Neural progenitor cell (in vitro differentiated cells): ENCODE results near the gene CLK3. TPM values are rescaled to one million over a fixed set of nuclear protein-coding genes. Genes with fewer than 3 reads are reported as not detected.

Source experiments
- DNase-seq: peaks from one replicate; pipeline ENCODE4 v3.0.0-alpha.2; 2016; ENCODE audit warnings: low spot score
- H2AFZ ChIP-seq: fragments of 200-600 bp; sonication (generic); replicated peaks from 2 replicates; pipeline ENCODE4 v1.6.1; 2016; ENCODE audit warnings: antibody characterized with exemption
- H3F3A ChIP-seq: fragments of 200-600 bp; sonication (generic); 2 replicates; pipeline ENCODE4 v1.6.1; 2016; ENCODE audit warnings: antibody characterized with exemption, low read depth
- H3K27ac ChIP-seq: fragments of 200-600 bp; sonication (generic); 2 replicates; pipeline ENCODE4 v1.5.1; 2016; ENCODE audit warnings: mild to moderate bottlenecking
- H3K27me3 ChIP-seq: fragments of 200-600 bp; sonication (generic); 2 replicates; pipeline ENCODE4 v1.6.1; 2016; ENCODE audit warnings: mild to moderate bottlenecking, moderate library complexity
- H3K36me3 ChIP-seq: fragments of 200-600 bp; sonication (generic); 2 replicates; pipeline ENCODE4 v1.5.1; 2016
- H3K4me1 ChIP-seq: fragments of 200-600 bp; sonication (generic); 2 replicates; pipeline ENCODE4 v1.6.1; 2016; ENCODE audit warnings: mixed run types
- H3K4me2 ChIP-seq: fragments of 200-600 bp; sonication (generic); 2 replicates; pipeline ENCODE4 v1.6.1; 2016
- H3K4me3 ChIP-seq: fragments of 200-600 bp; sonication (generic); 2 replicates; pipeline ENCODE4 v1.5.1; 2016
- H3K79me2 ChIP-seq: fragments of 200-600 bp; sonication (generic); 2 replicates; pipeline ENCODE4 v1.6.1; 2016; ENCODE audit warnings: low read depth
- H3K9ac ChIP-seq: fragments of 200-600 bp; sonication (generic); 2 replicates; pipeline ENCODE4 v1.6.1; 2016
- H3K9me3 ChIP-seq: fragments of 200-600 bp; sonication (generic); 2 replicates; pipeline ENCODE4 v1.5.1; 2016; ENCODE audit warnings: low read depth
- H4K20me1 ChIP-seq: fragments of 200-600 bp; sonication (generic); 2 replicates; pipeline ENCODE4 v1.6.1; 2016; ENCODE audit warnings: low read depth
- H3K27ac Mint-ChIP-seq: 3 replicates; pipeline ENCODE4 v1.8.0; 2021; ENCODE audit warnings: mixed read lengths
- H3K27me3 Mint-ChIP-seq: 2 replicates; pipeline ENCODE4 v1.8.0; 2022; ENCODE audit warnings: low read depth, mild to moderate bottlenecking, inconsistent platforms, moderate library complexity, mixed read lengths; ENCODE audit not compliant: insufficient read depth
- H3K36me3 Mint-ChIP-seq: 3 replicates; pipeline ENCODE4 v1.8.0; 2021; ENCODE audit warnings: mixed read lengths
- H3K4me1 Mint-ChIP-seq: 3 replicates; pipeline ENCODE4 v1.8.0; 2021; ENCODE audit warnings: mixed read lengths
- H3K4me3 Mint-ChIP-seq: 3 replicates; pipeline ENCODE4 v1.8.0; 2021; ENCODE audit warnings: mild to moderate bottlenecking, moderate library complexity, mixed read lengths
- H3K9me3 Mint-ChIP-seq: 3 replicates; pipeline ENCODE4 v1.8.0; 2020; ENCODE audit warnings: mixed read lengths
- CTCF ChIP-seq: fragments of 200-600 bp; sonication (generic); IDR thresholded peaks from 2 replicates; pipeline ENCODE4 v1.5.1; 2017; ENCODE audit warnings: antibody characterized with exemption, mild to moderate bottlenecking
- EZH2 ChIP-seq: fragments of 200-600 bp; sonication (generic); IDR thresholded peaks from 2 replicates; pipeline ENCODE4 v1.6.1; 2017; ENCODE audit warnings: antibody characterized with exemption, mild to moderate bottlenecking, moderate library complexity
- EZH2phosphoT487 ChIP-seq: fragments of 200-600 bp; sonication (generic); IDR thresholded peaks from 2 replicates; pipeline ENCODE4 v1.6.1; 2017; ENCODE audit warnings: antibody characterized with exemption
- total RNA-seq: library from RNA; depleted of rRNA; stranded (reverse); fragments of >200 nt; gene quantifications from 2 replicates; pipeline ENCODE4 v1.2.3, GENCODE V29; 2015; ENCODE audit warnings: low replicate concordance

Gene CLK3
- total RNA-seq, 1 donor from 2014 or later, result 66.1 TPM

GRCh38 chr15:74642348-74642733 lies 26.7 kb downstream of the CLK3 start:
- Histone ChIP-seq H3K9ac (peak overlapping the region; percentile 16), H3K4me3 (no peak overlapping the region), H3K4me2 (no peak overlapping the region), H3K36me3 (no peaks in the 10 kb centered on the region), H3K4me1 (peaks cover 9% of the 10 kb centered on the region), H3K79me2 (peaks cover 17% of the 10 kb centered on the region), H2AFZ (no peak overlapping the region), H3K27ac (peak overlapping the region; percentile 16), H3F3A (no peaks in the 10 kb centered on the region), H3K9me3 (no peaks in the 10 kb centered on the region), H4K20me1 (peaks cover 46% of the 10 kb centered on the region), H3K27me3 (no peaks in the 10 kb centered on the region)
- Mint-ChIP-seq H3K36me3 (peaks cover 10% of the 10 kb centered on the region), H3K4me1 (peaks cover 19% of the 10 kb centered on the region), H3K27ac (no peak overlapping the region), H3K4me3 (no peak overlapping the region), H3K9me3 (no peaks in the 10 kb centered on the region), H3K27me3 (no peaks in the 10 kb centered on the region)
- DNase-seq, result no peak
- no peak for TF ChIP-seq EZH2phosphoT487
- TF ChIP-seq EZH2, result no peak
- TF ChIP-seq CTCF, result no peak

GRCh38 chr15:74642734-74643664 lies 27.4 kb downstream of the CLK3 start:
- Histone ChIP-seq H3K79me2 (peaks cover 17% of the 10 kb centered on the region), H3K4me1 (peaks cover 9% of the 10 kb centered on the region), H3K4me3 (no peak overlapping the region), H3K27ac (peak overlapping the region; percentile 16), H3F3A (no peaks in the 10 kb centered on the region), H3K9me3 (no peaks in the 10 kb centered on the region), H3K36me3 (no peaks in the 10 kb centered on the region), H3K4me2 (no peak overlapping the region), H4K20me1 (peaks cover 51% of the 10 kb centered on the region), H3K27me3 (no peaks in the 10 kb centered on the region), H2AFZ (no peak overlapping the region), H3K9ac (peak overlapping the region; percentile 16)
- H3K9me3 Mint-ChIP-seq, result no peaks in the 10 kb centered on the region
- DNase-seq, result no peak
- no peak overlapping the region for H3K4me3 Mint-ChIP-seq
- peak overlapping the region; percentile 43 for H3K27ac Mint-ChIP-seq
- peaks cover 8% of the 10 kb centered on the region for H3K36me3 Mint-ChIP-seq
- H3K27me3 Mint-ChIP-seq, result no peaks in the 10 kb centered on the region
- TF ChIP-seq EZH2, result no peak
- no peak for TF ChIP-seq CTCF
- TF ChIP-seq EZH2phosphoT487, result no peak
- peaks cover 20% of the 10 kb centered on the region for H3K4me1 Mint-ChIP-seq

- Histone ChIP-seq H3K4me3 (no peak overlapping the region), H3K9ac (no peak overlapping the region), H3K79me2 (peaks cover 17% of the 10 kb centered on the region), H4K20me1 (peaks cover 55% of the 10 kb centered on the region), H3K4me2 (no peak overlapping the region), H3K4me1 (peaks cover 9% of the 10 kb centered on the region), H3K36me3 (no peaks in the 10 kb centered on the region), H3K9me3 (no peaks in the 10 kb centered on the region), H3F3A (no peaks in the 10 kb centered on the region), H3K27me3 (no peaks in the 10 kb centered on the region), H2AFZ (no peak overlapping the region), H3K27ac (no peak overlapping the region)
- Mint-ChIP-seq H3K9me3 (no peaks in the 10 kb centered on the region), H3K4me3 (no peak overlapping the region), H3K27me3 (no peaks in the 10 kb centered on the region), H3K36me3 (peaks cover 4% of the 10 kb centered on the region), H3K27ac (peak overlapping the region; percentile 19), H3K4me1 (peaks cover 20% of the 10 kb centered on the region)
- no peak for DNase-seq
- TF ChIP-seq EZH2phosphoT487 (no peak), CTCF (no peak), EZH2 (no peak)
Measured at GRCh38 chr15:74643665-74644204, 28.1 kb downstream of the CLK3 start.
